OCI-LY1 (cell line): ENCODE measurements around the gene USP46.

Source experiments
- H2AFZ ChIP-seq: fragments of 200-600 bp; sonication (generic), shearing (Covaris generic); 2 replicates; pipeline ENCODE4 v1.6.0; 2014; ENCODE audit warnings: antibody characterized with exemption, mild to moderate bottlenecking, low read length
- H3F3A ChIP-seq: fragments of 200-600 bp; sonication (generic), shearing (Covaris generic); 2 replicates; pipeline ENCODE4 v1.6.0; 2014; ENCODE audit warnings: mild to moderate bottlenecking, antibody characterized with exemption, low read length, moderate library complexity; ENCODE audit not compliant: insufficient read depth
- H3K27ac ChIP-seq: fragments of 200-600 bp; sonication (generic); 2 replicates; pipeline ENCODE4 v1.5.1; 2014; ENCODE audit warnings: low read length, mixed run types, mild to moderate bottlenecking, low read depth; ENCODE audit not compliant: poor library complexity, severe bottlenecking
- H3K27me3 ChIP-seq: fragments of 200-600 bp; sonication (generic); 2 replicates; pipeline ENCODE4 v1.6.0; 2014; ENCODE audit warnings: antibody characterized with exemption, mild to moderate bottlenecking, low read length, moderate library complexity; ENCODE audit not compliant: insufficient read depth
- H3K36me3 ChIP-seq: fragments of 200-600 bp; sonication (generic); 2 replicates; pipeline ENCODE4 v1.6.1; 2014; ENCODE audit warnings: mild to moderate bottlenecking, antibody characterized with exemption, low read length, moderate library complexity, mixed read lengths; ENCODE audit not compliant: insufficient read depth
- H3K4me1 ChIP-seq: fragments of 200-600 bp; sonication (generic); 2 replicates; pipeline ENCODE4 v1.5.1; 2014; ENCODE audit warnings: mild to moderate bottlenecking, low read length, moderate library complexity; ENCODE audit not compliant: insufficient read depth, severe bottlenecking
- H3K4me2 ChIP-seq: fragments of 200-600 bp; sonication (generic), shearing (Covaris generic); 2 replicates; pipeline ENCODE4 v1.6.1; 2014; ENCODE audit warnings: low read length
- H3K4me3 ChIP-seq: fragments of 200-600 bp; sonication (generic); 2 replicates; pipeline ENCODE4 v1.5.1; 2014; ENCODE audit warnings: low read length, low read depth, mild to moderate bottlenecking, mixed read lengths; ENCODE audit not compliant: poor library complexity, severe bottlenecking
- H3K79me2 ChIP-seq: fragments of 200-600 bp; shearing (Covaris generic); 2 replicates; pipeline ENCODE4 v1.6.1; 2016; ENCODE audit warnings: mixed run types, low read length, mixed read lengths; ENCODE audit not compliant: insufficient read depth
- H3K9ac ChIP-seq: fragments of 200-600 bp; sonication (generic), shearing (Covaris generic); 2 replicates; pipeline ENCODE4 v1.6.1; 2014; ENCODE audit warnings: mild to moderate bottlenecking, low read length, mixed read lengths
- H3K9me2 ChIP-seq: fragments of 200-600 bp; sonication (generic), shearing (Covaris generic); 2 replicates; pipeline ENCODE4 v1.6.1; 2014; ENCODE audit warnings: low read depth, mild to moderate bottlenecking, low read length, mixed read lengths
- H3K9me3 ChIP-seq: fragments of 200-600 bp; shearing (Covaris generic); 2 replicates; pipeline ENCODE4 v1.6.1; 2014; ENCODE audit warnings: low read length, mixed read lengths
- H4K20me1 ChIP-seq: fragments of 200-600 bp; sonication (generic), shearing (Covaris generic); 2 replicates; pipeline ENCODE4 v1.6.0; 2016; ENCODE audit warnings: mild to moderate bottlenecking, low read length; ENCODE audit not compliant: insufficient read depth
- EZH2 ChIP-seq: fragments of 200-600 bp; sonication (generic), shearing (Covaris generic); IDR thresholded peaks from 2 replicates; pipeline ENCODE4 v1.8.0; 2017; ENCODE audit warnings: borderline replicate concordance, mixed run types, mild to moderate bottlenecking, antibody characterized with exemption, low read length, moderate library complexity, mixed read lengths
- TF ChIP-seq, protein P1 (sequence below): fragments of 200-600 bp; sonication (generic), shearing (Covaris generic); IDR thresholded peaks from 2 replicates; pipeline ENCODE4 v1.5.1; 2017; ENCODE audit warnings: mild to moderate bottlenecking, antibody characterized with exemption, low read length, moderate library complexity, mixed read lengths

The USP46 gene

DNA sequence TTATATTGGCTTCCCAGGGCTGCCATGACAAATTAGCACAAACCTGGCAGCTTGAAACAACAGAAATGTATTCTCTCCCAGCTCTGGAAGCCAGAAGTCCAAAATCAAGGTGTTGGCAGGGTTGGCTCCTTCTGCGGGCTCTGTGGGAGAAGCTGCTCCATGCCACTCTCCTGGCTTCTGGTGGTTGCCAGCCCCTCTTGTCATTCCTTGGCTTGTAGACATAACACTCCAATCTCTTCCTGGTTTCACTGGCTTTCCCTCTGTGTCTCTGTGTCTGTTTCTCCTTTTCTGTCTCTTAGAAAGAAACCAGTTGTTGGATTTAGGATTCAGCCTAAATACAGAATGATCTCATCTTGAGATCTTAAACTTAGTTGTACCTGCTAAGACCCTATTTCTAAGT, 85.5 kb downstream of the USP46 start:
- Histone ChIP-seq H3K9me2 (no peaks in the 10 kb centered on the region), H3F3A (no peaks in the 10 kb centered on the region), H4K20me1 (no peaks in the 10 kb centered on the region), H3K36me3 (no peaks in the 10 kb centered on the region), H3K27me3 (no peaks in the 10 kb centered on the region), H3K4me1 (no peaks in the 10 kb centered on the region), H3K4me2 (no peak overlapping the region), H3K27ac (no peak overlapping the region), H3K79me2 (no peaks in the 10 kb centered on the region), H3K4me3 (no peak overlapping the region), H3K9ac (no peak overlapping the region), H2AFZ (no peak overlapping the region), H3K9me3 (no peaks in the 10 kb centered on the region)
- TF ChIP-seq, protein P1, sequence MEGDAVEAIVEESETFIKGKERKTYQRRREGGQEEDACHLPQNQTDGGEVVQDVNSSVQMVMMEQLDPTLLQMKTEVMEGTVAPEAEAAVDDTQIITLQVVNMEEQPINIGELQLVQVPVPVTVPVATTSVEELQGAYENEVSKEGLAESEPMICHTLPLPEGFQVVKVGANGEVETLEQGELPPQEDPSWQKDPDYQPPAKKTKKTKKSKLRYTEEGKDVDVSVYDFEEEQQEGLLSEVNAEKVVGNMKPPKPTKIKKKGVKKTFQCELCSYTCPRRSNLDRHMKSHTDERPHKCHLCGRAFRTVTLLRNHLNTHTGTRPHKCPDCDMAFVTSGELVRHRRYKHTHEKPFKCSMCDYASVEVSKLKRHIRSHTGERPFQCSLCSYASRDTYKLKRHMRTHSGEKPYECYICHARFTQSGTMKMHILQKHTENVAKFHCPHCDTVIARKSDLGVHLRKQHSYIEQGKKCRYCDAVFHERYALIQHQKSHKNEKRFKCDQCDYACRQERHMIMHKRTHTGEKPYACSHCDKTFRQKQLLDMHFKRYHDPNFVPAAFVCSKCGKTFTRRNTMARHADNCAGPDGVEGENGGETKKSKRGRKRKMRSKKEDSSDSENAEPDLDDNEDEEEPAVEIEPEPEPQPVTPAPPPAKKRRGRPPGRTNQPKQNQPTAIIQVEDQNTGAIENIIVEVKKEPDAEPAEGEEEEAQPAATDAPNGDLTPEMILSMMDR = no peak
- no peak for TF ChIP-seq EZH2

DNA sequence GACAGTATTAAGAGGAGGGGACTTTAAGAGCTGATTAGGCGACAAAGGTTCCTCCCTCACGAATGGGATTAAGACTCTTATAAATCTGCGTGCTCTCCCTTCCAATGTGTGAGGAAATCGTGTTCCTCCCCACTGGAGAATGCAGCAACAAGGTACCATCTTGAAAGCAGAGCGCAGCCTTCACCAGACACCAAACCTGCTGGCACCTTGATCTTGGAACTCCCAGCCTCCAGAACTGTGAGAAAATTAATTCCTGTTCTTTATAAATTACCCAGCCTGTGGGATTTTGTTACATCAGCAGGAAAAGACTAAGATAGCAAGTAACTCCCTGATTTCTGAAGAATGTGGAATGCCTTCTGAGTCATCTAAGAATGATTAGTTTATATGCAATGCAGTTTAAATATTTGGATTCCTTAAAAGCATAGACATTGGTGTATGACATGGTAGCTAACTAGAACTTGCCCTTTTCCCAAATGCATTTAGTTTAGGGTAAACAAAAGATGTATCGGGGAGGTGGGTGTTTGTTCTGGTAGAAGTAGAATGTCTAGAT, 86.1 kb downstream of the USP46 start:
- H3K4me2 ChIP-seq = no peak overlapping the region

DNA sequence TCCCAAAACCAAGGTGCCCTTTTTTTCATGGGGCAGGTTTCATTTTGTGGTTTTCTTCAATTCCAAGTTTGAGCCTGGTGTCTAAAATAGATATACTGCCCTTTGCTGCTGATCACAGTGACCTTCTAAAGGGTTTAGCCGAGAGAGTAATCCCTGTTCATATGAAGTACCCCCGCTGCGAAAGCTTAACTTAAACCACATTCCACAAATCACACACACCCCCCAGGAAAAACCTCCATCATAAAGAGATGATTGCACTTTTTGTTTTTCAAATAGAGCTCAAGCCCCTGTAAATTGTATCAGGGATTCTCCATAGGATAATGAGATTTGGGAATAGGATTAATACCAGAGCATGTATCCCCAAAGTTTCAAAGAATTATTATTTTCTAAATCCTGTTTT, 90.8 kb downstream of the USP46 start:
- Histone ChIP-seq H3K9me2 (no peaks in the 10 kb centered on the region), H3F3A (no peaks in the 10 kb centered on the region), H4K20me1 (no peaks in the 10 kb centered on the region), H3K9me3 (no peaks in the 10 kb centered on the region), H3K4me3 (no peak overlapping the region), H3K4me1 (no peaks in the 10 kb centered on the region), H3K79me2 (no peaks in the 10 kb centered on the region), H3K36me3 (no peaks in the 10 kb centered on the region), H2AFZ (no peak overlapping the region), H3K27me3 (no peaks in the 10 kb centered on the region), H3K27ac (no peak overlapping the region), H3K9ac (no peak overlapping the region), H3K4me2 (no peak overlapping the region)
- TF ChIP-seq EZH2 = no peak
- TF ChIP-seq, protein P1 = no peak

More for the DNA sequence above, 86.1 kb downstream of the USP46 start:
- Histone ChIP-seq H3F3A (no peaks in the 10 kb centered on the region), H3K9ac (no peak overlapping the region), H4K20me1 (no peaks in the 10 kb centered on the region), H3K4me3 (no peak overlapping the region), H3K27me3 (no peaks in the 10 kb centered on the region), H3K9me2 (no peaks in the 10 kb centered on the region), H2AFZ (no peak overlapping the region), H3K27ac (no peak overlapping the region), H3K36me3 (no peaks in the 10 kb centered on the region), H3K9me3 (no peaks in the 10 kb centered on the region), H3K79me2 (no peaks in the 10 kb centered on the region), H3K4me1 (no peaks in the 10 kb centered on the region)
- TF ChIP-seq, protein P1 = no peak
- no peak for TF ChIP-seq EZH2
